K562 (cell line): Measurements from ENCODE around the gene IFT52. TPM values are rescaled to one million over a fixed set of nuclear protein-coding genes. Genes with fewer than 3 reads are reported as not detected.

Experiments used
- CEBPB ChIP-seq: fragments of 450-650 bp; IDR thresholded peaks from 2 replicates; pipeline ENCODE4 v1.6.1; 2016; ENCODE audit warnings: missing genetic modification characterization, missing compliant biosample characterization
- CREM ChIP-seq: IDR thresholded peaks from 2 replicates; pipeline ENCODE4 v1.6.1; 2014; ENCODE audit warnings: antibody characterized with exemption, low read depth
- CXXC5 ChIP-seq: fragments of 250-450 bp; sonication (Bioruptor Pico); IDR thresholded peaks from 2 replicates; pipeline ENCODE4 v1.8.0; 2022; ENCODE audit warnings: inconsistent platforms, mild to moderate bottlenecking, moderate library complexity
- KLF16 ChIP-seq: IDR thresholded peaks from 2 replicates; pipeline ENCODE4 v1.6.1; 2016; ENCODE audit warnings: antibody characterized with exemption
- LEF1 ChIP-seq: fragments of 450-650 bp; IDR thresholded peaks from 2 replicates; pipeline ENCODE4 v1.6.1; 2016; ENCODE audit warnings: mild to moderate bottlenecking
- MTA3 ChIP-seq: fragments of 450-650 bp; formaldehyde crosslinking; IDR thresholded peaks from 2 replicates; pipeline ENCODE4 v1.6.1; 2017; ENCODE audit warnings: mild to moderate bottlenecking, borderline replicate concordance
- NEUROD1 ChIP-seq: fragments of 150-350 bp; IDR thresholded peaks from 2 replicates; pipeline ENCODE4 v1.6.1; 2014; ENCODE audit warnings: borderline replicate concordance, low read length, low read depth; ENCODE audit not compliant: partially characterized antibody
- POLR2AphosphoS5 ChIP-seq: IDR thresholded peaks from 2 replicates; pipeline ENCODE4 v1.6.1; 2011; ENCODE audit warnings: mild to moderate bottlenecking, low read depth, low read length, moderate library complexity; ENCODE audit not compliant: control insufficient read depth, insufficient read depth
- POLR3A ChIP-seq: IDR thresholded peaks from 2 replicates; pipeline ENCODE4 v1.6.1; 2011; ENCODE audit warnings: borderline replicate concordance, mild to moderate bottlenecking, moderate library complexity; ENCODE audit not compliant: insufficient read length, insufficient read depth; ENCODE audit errors: extremely low read depth
- RAD51 ChIP-seq: fragments of 450-650 bp; IDR thresholded peaks from 2 replicates; pipeline ENCODE4 v1.7.1; 2016; ENCODE audit warnings: low read depth, mild to moderate bottlenecking, borderline replicate concordance
- SMARCA4 ChIP-seq: fragments of 450-650 bp; IDR thresholded peaks from 2 replicates; pipeline ENCODE4 v1.6.1; 2016
- SMARCE1 ChIP-seq: fragments of 450-650 bp; IDR thresholded peaks from 2 replicates; pipeline ENCODE4 v1.7.1; 2016; ENCODE audit warnings: mild to moderate bottlenecking
- STAT5A ChIP-seq: IDR thresholded peaks from 2 replicates; pipeline ENCODE4 v1.6.1; 2012; ENCODE audit warnings: low read length, inconsistent platforms, borderline replicate concordance
- TCF3 ChIP-seq: sonication (generic); formaldehyde crosslinking; IDR thresholded peaks from 2 replicates; pipeline ENCODE4 v1.4.0; 2020; ENCODE audit warnings: mild to moderate bottlenecking, missing genetic modification reagents
- TEAD1 ChIP-seq, 2 experiments: fragments of 450-650 bp in 1 of 2; sonication (generic) in 1 of 2; formaldehyde crosslinking; IDR thresholded peaks; 2 replicates each; pipeline versions ENCODE4 v1.4.0 to v1.8.0; 2020 to 2022; ENCODE audit warnings: mild to moderate bottlenecking in 2 of 2, missing genetic modification reagents in 1 of 2
- ZNF146 ChIP-seq: IDR thresholded peaks from one replicate; pipeline ENCODE4 v1.6.1; 2018; ENCODE audit warnings: missing compliant biosample characterization; ENCODE audit not compliant: unreplicated experiment
- polyA plus RNA-seq, 8 experiments: library from polyadenylated mRNA; depleted of rRNA in 4 of 8; stranded (reverse) in 5 of 8; unstranded in 3 of 8; fragments of >200 nt; fragmentation: Nextera tagmentation in 2 of 8; fragmentation: Illumina TruSeq in 1 of 8; extraction: Ambion mirVana in 2 of 8; extraction: Trizol in 1 of 8; gene quantifications; 2 replicates each; pipeline versions ENCODE4 v1.2.1 to v1.2.3, GENCODE V29; 2011 to 2014; ENCODE audit warnings: inconsistent platforms in 1 of 8, missing spikeins in 1 of 8
- total RNA-seq, 7 experiments: library from RNA; depleted of rRNA in 6 of 7; stranded (reverse); fragments of >200 nt in 6 of 7; fragmentation: Illumina TruSeq in 2 of 7; extraction: Trizol in 2 of 7; gene quantifications; 2 replicates each; pipeline versions ENCODE4 v1.2.1 to v1.2.3, GENCODE V29; 2011 to 2021; ENCODE audit warnings: low replicate concordance in 1 of 7
- TF ChIP-seq, protein P1 (sequence below), 2 experiments: fragments of 150-350 bp in 1 of 2; IDR thresholded peaks; 2 replicates each; pipeline ENCODE4 v1.6.1; 2012 to 2016; ENCODE audit warnings: low read depth in 2 of 2, low read length in 2 of 2, mild to moderate bottlenecking in 1 of 2, moderate library complexity in 1 of 2
- TF ChIP-seq, protein P2 (sequence below), 3 experiments: fragments of 200-800 bp in 1 of 3; fragments of 250-450 bp in 1 of 3; fragments of 450-650 bp in 1 of 3; sonication (Bioruptor Pico) in 1 of 3; sonication (Bioruptor generic) in 1 of 3; formaldehyde crosslinking in 1 of 3; IDR thresholded peaks; 2 replicates each; pipeline versions ENCODE4 v1.6.1 to v1.8.0; 2016 to 2022; ENCODE audit warnings: mild to moderate bottlenecking in 2 of 3, missing genetic modification characterization in 2 of 3, missing compliant biosample characterization in 1 of 3, moderate library complexity in 1 of 3
- TF ChIP-seq, protein P3 (sequence below): fragments of 250-450 bp; sonication (Bioruptor Pico); IDR thresholded peaks from 2 replicates; pipeline ENCODE4 v1.5.0; 2021

Gene IFT52
- total and polyA plus RNA-seq, 9 of the 15 experiments (the other 6 are each of a cell fraction or from before 2014, with no cell fraction given), result 11.0 to 31.4 (median 20.4) TPM

DNA sequence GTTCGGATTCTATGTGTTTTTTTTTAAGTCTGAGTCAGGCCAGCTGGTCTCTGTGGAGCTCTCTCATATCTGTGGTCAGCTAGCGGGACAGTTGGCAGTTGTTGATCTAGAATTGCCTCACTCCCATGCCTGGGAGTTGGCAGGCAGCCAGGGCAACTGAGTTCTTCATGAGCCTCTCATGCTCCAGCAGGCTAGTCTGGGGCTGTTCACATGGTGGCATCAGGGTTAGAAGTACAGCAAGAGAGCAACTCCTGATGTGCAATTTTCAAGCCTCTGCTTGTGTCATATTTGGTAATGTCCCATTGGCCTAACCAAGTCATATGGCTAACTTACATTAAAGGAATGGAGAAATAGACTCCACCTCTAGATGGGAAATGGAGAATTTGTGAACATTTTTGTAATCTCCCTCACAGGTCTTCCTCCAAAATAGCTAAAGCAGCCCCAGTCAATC lies 6.7 kb upstream of the IFT52 start (continued):
- TF ChIP-seq, protein P1, sequence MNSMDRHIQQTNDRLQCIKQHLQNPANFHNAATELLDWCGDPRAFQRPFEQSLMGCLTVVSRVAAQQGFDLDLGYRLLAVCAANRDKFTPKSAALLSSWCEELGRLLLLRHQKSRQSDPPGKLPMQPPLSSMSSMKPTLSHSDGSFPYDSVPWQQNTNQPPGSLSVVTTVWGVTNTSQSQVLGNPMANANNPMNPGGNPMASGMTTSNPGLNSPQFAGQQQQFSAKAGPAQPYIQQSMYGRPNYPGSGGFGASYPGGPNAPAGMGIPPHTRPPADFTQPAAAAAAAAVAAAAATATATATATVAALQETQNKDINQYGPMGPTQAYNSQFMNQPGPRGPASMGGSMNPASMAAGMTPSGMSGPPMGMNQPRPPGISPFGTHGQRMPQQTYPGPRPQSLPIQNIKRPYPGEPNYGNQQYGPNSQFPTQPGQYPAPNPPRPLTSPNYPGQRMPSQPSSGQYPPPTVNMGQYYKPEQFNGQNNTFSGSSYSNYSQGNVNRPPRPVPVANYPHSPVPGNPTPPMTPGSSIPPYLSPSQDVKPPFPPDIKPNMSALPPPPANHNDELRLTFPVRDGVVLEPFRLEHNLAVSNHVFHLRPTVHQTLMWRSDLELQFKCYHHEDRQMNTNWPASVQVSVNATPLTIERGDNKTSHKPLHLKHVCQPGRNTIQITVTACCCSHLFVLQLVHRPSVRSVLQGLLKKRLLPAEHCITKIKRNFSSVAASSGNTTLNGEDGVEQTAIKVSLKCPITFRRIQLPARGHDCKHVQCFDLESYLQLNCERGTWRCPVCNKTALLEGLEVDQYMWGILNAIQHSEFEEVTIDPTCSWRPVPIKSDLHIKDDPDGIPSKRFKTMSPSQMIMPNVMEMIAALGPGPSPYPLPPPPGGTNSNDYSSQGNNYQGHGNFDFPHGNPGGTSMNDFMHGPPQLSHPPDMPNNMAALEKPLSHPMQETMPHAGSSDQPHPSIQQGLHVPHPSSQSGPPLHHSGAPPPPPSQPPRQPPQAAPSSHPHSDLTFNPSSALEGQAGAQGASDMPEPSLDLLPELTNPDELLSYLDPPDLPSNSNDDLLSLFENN (IDR thresholded peaks at IDR 0.05; ENCODE audit: low read depth in 2 of 2, low read length in 2 of 2), result 0 out of 4 replicates have a peak, but pooled peaks of 1 of the 2 experiments have one; percentile 37
- peak; percentile 65 for TF ChIP-seq NEUROD1
- TF ChIP-seq CEBPB (tag), result peak; percentile 91
- TF ChIP-seq, protein P2, sequence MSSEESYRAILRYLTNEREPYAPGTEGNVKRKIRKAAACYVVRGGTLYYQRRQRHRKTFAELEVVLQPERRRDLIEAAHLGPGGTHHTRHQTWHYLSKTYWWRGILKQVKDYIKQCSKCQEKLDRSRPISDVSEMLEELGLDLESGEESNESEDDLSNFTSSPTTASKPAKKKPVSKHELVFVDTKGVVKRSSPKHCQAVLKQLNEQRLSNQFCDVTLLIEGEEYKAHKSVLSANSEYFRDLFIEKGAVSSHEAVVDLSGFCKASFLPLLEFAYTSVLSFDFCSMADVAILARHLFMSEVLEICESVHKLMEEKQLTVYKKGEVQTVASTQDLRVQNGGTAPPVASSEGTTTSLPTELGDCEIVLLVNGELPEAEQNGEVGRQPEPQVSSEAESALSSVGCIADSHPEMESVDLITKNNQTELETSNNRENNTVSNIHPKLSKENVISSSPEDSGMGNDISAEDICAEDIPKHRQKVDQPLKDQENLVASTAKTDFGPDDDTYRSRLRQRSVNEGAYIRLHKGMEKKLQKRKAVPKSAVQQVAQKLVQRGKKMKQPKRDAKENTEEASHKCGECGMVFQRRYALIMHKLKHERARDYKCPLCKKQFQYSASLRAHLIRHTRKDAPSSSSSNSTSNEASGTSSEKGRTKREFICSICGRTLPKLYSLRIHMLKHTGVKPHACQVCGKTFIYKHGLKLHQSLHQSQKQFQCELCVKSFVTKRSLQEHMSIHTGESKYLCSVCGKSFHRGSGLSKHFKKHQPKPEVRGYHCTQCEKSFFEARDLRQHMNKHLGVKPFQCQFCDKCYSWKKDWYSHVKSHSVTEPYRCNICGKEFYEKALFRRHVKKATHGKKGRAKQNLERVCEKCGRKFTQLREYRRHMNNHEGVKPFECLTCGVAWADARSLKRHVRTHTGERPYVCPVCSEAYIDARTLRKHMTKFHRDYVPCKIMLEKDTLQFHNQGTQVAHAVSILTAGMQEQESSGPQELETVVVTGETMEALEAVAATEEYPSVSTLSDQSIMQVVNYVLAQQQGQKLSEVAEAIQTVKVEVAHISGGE (CRISPR knock-in tag; IDR thresholded peaks at IDR 0.05), result peak in 1 of 3 experiments; percentile 44; a peak in 1 of 6 replicates
- TF ChIP-seq ZNF146 (CRISPR knock-in tag), result no peak
- TF ChIP-seq MTA3, result peak; percentile 64; the same call in 1 of the 2 replicates
- TF ChIP-seq, protein P3, sequence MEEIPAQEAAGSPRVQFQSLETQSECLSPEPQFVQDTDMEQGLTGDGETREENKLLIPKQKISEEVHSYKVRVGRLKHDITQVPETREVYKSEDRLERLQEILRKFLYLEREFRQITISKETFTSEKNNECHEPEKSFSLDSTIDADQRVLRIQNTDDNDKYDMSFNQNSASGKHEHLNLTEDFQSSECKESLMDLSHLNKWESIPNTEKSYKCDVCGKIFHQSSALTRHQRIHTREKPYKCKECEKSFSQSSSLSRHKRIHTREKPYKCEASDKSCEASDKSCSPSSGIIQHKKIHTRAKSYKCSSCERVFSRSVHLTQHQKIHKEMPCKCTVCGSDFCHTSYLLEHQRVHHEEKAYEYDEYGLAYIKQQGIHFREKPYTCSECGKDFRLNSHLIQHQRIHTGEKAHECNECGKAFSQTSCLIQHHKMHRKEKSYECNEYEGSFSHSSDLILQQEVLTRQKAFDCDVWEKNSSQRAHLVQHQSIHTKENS (CRISPR knock-in tag), result no peak
- TF ChIP-seq SMARCA4, result peak; percentile 86
- no peak for TF ChIP-seq POLR3A
- TF ChIP-seq LEF1, result peak; percentile 35; the same call in 1 of the 2 replicates
- TF ChIP-seq CREM, result peak; percentile 42
- peak; percentile 21; the same call in 1 of the 2 replicates for TF ChIP-seq CXXC5 (CRISPR knock-in tag)
- TF ChIP-seq KLF16, result peak; percentile 81
- peak; percentile 68; the same call in 1 of the 2 replicates for TF ChIP-seq POLR2AphosphoS5
- peak in 1 of 2 experiments; percentile 69; a peak in 1 of 4 replicates for TF ChIP-seq TEAD1 (CRISPR knock-in tag; IDR thresholded peaks at IDR 0.05)
- peak; percentile 82 for TF ChIP-seq TCF3 (CRISPR knock-in tag)
- 0 out of 2 replicates have a peak, but pooled peaks have one; percentile 16 for TF ChIP-seq RAD51
- TF ChIP-seq SMARCE1, result peak; percentile 84
- no peak for TF ChIP-seq STAT5A
